Measurements from ENCODE around the gene RAI2.

RAI2 gene

DNA sequence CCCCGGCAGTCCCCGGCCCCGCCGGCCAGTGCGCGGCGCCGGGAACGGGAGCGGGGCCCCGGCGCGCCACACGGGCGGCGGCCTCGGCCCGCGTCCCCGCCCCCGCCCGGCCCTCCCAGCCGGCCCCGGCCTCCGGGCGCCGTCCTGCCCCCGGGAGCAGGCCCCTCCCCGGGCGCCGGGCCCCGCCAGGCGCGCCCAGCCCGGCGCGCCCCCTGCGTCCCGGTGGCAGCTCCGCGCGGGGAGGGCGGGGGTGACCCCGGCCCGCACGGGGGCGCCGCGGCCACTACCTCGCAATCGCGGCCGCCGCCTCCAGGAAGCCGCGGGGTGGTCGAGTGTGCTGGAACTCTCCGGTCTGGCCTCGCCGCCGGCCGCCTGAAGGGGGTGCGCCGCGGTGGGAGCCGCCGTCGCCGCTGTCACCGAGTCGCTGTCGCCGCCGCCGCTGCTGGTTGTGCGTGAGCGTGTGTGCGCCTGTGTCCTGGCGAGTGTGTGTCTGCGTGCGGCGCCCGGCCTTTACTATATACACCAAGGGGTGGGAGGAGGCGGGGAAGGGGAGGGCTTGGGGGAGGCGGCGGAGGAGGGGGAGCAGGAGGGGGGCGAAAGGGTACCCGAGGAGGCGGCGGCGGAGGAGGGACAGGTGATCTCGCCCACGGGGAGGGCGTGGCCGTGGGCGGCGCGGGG lies at the start of gene RAI2:
RAI2 (minus strand) TSS at position 488 of the 678 bp plus-strand sequence. CDS start 59,288 bp downstream, outside the sequence.
- H3K4me3 ChIP-seq (ENCODE audit: low read depth, low read length) = peak within 1 kb of the TSS; percentile 41

DNA sequence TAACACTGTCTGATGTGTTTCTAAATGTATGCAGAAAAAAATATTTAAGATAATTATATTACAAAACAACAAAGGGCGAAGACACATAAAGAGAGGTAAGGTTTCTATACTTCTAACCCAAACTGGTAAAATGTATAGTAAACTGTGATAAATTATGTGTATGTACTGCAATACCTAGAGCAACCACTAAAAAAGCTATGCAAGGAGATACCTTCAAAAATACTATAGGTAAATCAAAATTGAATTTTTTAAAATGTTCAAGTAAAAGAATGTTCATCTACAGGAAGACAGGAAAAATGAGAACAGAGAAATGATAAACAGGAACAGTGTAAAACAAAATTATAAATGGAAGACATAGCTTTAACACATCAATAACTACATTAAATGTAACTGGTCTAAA lies 27.3 kb upstream of the RAI2 start:
- H3K4me3 ChIP-seq (ENCODE audit: low read depth, low read length) = no peak overlapping the region
- DNase-seq (ENCODE audit: low read depth) = no peak

More for the DNA sequence above, at the start of gene RAI2:
- DNase-seq (ENCODE audit: low read depth) = no peak

DNA sequence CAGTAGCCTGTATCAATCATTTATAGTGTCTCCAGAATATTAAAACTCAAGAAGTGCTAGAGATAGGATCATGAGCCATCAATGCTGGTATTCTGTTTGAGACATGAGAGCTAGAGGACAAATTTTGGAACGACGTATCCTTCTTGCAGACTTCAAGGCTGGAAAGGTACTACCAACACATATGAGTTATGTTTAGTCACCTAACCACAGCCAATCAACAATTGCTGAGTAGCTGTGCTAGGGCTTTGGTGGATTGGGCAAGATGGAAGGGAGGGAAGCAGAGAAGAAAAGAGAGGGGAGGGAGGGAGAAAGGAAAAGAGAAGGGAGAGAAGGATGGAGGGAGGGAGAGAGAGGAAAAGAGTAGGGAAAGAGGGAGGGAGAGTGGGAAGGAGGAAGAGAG lies 21.6 kb upstream of the RAI2 start:
- DNase-seq (ENCODE audit: low read depth) = no peak
- H3K4me3 ChIP-seq (ENCODE audit: low read depth, low read length) = no peak overlapping the region

DNA sequence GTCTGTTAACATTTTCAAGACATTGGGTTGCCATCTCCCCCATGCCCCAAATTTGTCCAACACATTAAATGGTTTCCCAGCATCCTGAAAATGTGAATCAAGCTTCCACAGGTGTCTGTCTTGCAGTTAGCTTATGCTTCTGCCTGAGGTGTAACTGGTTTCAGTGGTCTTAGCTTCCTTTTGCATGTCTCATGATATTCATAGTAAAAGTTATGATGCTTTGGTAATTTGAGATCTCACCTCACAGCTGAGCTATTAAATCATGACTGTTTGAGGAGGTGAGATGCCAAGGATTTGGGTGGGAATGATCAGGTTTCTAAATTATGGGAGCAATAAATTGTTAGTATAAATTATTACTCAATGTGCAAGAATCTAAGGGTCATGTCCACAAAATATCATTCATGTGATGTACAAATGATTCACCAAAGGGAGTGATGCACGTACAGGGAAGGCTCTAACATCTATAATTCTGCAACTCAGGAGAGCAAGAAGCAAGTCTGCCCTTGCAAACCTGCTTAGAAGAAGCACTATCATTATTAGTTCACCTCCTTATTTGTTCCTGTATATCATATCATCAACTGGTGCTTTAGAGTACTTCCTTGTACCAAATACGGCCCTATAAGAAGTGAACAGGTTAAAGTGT lies 17.1 kb upstream of the RAI2 start:
- H3K4me3 ChIP-seq (ENCODE audit: low read depth, low read length) = no peak overlapping the region
- DNase-seq (ENCODE audit: low read depth) = no peak

DNA sequence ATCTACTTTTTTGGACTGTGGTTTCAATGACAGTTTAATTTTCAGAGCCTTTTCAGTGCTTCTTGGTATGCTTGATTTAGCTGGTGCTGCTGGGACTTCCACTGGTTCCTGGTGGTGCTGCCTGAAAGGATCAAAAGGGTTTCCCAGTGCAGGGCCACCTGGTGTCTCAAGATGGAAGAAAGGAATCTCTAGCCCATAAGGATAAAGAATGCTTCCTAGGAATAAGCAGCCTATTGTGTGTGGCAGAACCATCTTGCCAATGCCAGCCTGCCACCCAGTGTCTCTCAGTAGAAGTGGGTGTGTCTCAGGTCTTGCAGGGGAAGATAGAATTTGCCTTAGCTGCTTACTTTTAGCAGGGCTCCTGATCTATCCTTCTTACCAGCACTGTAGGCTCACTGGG lies 15.0 kb upstream of the RAI2 start:
- DNase-seq (ENCODE audit: low read depth) = no peak
- H3K4me3 ChIP-seq (ENCODE audit: low read depth, low read length) = no peak overlapping the region

DNA sequence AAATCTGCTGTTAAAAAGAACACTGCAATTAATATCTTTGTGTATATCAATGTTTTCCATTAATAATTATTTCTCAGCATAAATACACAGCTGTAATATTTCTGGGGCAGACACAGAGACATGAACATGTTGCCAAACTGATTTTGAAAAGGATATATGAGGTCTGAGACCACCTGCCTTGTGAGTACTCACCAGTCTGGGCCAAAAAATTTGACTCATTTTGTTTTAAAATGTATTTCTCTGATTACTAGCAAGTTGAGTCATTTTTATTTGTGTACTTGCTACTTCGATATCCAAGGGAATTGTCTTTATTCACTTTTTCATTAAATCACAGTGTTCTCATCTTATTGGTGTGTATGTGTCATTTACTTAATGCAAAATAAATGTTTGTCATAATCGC lies 8.5 kb upstream of the RAI2 start:
- H3K4me3 ChIP-seq (ENCODE audit: low read depth, low read length) = no peak overlapping the region
- no peak for DNase-seq (ENCODE audit: low read depth)

DNA sequence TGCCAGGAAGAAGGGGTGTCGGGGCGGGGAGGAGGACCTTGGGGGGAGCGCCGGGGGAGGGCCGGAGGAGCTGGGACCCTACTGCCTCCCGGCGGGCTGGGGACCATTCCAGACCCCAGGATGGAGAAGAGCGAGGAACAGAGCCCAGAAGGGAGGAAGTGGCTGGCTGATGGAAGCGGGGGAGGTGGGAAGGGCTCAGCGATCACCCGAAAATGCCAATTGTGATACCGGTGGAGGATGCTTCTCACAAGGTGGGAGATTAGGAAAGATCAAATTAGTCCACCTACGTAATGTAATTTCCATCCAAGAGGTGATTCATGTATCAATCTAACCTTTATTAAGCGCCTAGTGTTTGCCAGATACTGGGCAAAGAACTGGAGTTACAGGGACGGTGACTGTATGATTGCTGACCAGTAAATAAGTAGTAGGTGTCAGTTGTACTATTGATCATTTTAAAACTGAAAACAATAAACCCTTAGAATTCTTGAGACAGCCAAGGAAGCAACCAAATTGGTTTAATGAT lies 452 bp upstream of the RAI2 start:
- no peak for DNase-seq (ENCODE audit: low read depth)
- no peak overlapping the region for H3K4me3 ChIP-seq (ENCODE audit: low read depth, low read length)

DNA sequence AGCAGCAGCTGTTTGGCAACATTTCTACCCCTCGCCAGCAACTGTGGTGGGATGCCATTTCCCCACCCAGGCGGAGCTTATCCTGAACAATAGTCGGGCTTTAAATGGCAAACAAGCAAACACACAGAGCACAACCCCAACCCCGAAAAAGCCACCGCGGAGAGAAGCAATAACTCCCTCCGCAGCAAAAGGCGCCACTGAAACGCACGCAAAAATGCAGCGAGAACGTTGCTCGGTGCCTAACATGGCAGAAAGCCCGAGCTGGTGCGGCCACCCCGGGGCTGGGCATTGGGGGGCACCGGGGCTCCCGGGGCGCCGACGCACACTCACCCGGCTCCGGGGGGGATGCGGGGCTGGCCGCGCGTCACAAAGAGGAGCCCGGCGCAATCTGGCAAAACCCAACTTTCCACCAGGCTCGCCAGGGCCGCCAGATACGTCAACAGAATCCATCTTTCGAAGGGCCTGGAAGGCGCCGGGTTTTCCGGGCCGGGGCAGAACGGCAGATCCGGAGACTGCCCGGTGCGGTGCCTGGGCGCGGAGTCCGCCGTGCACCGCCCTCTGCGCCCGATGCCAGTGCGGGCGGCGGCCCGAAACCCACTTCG lies 818 bp downstream of the RAI2 start:
- H3K4me3 ChIP-seq (ENCODE audit: low read depth, low read length) = peak overlapping the region; percentile 41
- DNase-seq (ENCODE audit: low read depth) = no peak

DNA sequence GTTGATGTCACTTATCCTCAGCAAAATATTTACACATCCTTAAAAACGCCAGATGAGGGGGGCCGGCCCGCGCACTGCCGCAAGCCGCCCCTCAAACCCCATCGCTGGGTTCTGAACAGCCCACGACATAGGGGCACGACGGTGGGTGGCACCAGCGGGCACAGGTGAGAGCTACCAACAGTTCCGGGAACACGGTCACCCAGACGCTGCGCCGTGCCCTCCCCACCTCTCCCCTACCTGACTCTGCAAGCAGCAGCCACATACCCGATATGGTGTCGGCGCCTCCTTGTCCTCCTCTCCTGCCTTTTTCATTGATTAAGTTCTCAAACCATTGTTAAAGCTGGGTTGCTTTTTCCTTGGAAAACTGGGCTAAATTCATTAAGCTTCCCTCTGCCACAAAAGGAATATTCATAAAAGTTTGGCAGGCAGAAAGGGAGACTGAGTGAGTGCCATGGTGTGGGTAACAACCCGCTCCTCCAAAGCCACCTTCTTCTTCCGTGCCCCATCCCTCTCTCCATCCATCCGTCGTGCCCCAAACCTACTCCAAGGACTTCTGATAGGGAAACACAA lies 1.4 kb downstream of the RAI2 start:
- peak overlapping the region; percentile 41 for H3K4me3 ChIP-seq (ENCODE audit: low read depth, low read length)
- no peak for DNase-seq (ENCODE audit: low read depth)

DNA sequence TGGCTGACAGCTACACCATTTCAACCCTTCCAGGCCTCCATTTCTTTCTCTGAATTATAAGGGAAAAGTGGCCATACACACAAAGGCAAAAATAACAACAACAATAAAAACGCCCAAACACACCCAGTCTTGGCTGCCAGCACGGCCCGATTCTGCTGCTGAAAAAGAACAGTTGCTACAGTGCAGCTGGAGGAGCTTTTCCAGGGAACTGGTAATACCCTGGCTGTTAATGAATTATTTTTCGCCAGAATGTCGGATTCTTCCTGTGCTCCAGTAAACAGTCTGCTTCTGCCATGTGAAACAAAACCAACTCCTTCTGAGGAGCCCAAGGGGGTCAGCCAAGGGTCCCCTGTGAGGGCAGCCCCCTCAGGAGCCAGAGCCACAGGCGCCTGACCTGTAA lies 6.6 kb downstream of the RAI2 start:
- DNase-seq (ENCODE audit: low read depth) = no peak
- no peak overlapping the region for H3K4me3 ChIP-seq (ENCODE audit: low read depth, low read length)

DNA sequence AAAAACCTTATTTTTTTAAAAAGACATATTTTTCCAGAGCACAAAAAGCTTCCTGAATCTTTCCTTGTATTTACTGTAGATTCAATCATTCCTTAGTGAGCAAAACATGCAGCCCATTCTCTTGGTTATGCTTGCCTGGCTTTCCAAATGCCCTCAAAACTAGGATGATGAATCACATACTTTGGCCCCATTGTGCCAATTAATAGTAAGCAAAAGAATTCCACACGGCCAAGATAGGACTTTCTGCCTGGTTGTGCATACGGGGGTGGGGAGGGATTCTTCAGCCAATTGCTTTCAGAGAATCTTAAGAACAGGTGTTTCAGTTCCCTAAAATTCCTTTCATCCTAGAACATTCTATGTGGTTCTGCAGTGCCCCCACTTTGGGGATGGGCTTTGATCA lies 7.0 kb downstream of the RAI2 start:
- no peak overlapping the region for H3K4me3 ChIP-seq (ENCODE audit: low read depth, low read length)
- no peak for DNase-seq (ENCODE audit: low read depth)

DNA sequence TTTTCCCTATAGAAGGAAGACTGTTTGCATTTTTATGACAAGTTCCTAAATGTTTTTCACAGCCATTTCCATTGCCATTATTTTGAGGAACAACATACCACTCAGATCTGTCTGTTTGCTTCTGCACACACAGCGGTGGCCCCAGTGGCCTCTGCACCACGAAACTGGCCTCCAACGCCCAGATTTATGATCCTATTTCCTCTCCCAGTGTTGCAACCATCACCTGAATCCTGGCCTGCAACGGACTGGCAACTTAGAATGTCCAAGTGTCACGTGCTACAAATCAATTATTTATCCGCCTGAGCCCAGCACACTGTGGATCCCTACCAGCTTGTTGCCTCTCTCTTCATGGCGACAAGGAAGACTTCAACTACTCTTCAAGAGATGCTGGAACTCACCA lies 9.2 kb downstream of the RAI2 start:
- H3K4me3 ChIP-seq (ENCODE audit: low read depth, low read length) = no peak overlapping the region
- DNase-seq (ENCODE audit: low read depth) = no peak

DNA sequence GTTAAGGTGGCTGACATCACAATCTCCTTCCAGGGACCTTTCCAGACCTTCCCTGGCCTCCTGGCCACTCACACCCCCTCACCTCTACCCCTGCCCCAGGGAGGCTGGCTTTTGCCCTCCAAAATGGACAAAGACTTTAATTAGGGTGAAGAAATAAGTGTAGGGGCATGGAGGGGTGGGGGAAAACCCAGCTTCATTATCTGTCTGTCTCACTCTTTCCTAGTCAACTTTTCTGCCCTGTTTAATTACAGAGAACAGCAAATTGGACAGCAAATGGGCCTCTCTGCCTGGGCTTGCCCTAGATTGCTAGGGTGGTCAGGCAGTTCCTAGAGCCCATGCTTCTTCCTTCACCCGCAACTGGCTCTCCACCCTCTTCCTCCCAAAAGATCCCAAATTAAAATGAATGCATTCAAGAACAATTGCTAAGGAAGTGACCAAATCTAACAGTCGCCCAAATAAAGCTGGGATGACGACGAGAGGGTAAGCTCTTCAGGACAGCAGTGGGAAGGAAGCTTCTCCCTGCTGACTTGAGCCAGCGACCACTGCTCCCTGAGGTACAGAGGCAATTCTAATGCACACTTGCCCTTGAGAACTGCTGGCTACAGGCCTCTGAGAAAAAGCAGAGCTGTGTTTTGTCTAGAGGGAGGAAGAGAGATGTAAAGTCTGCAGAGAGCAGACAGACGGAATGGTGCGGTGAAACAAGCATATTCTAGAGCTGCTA lies 12.4 kb downstream of the RAI2 start:
- H3K4me3 ChIP-seq (ENCODE audit: low read depth, low read length) = no peak overlapping the region
- DNase-seq (ENCODE audit: low read depth) = no peak

DNA sequence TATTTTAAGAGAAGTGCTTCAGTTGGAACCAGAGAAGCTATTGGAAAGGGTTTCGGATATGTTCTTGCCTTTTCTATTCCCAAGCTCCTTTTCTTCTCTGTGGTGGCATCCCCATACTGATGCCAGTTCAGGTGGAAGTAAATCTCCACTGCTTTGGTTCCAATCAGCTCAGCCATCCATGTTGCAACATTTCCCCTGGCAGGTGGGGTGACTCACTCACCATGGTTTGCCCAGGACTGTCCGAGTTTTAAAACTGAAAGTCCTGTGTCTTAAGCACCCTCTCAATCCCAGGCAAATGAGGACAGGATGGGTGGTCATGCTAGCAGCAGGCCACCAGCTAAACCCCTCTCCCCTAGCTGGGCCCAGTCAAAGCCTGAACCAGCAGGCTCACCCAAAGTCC lies 15.1 kb downstream of the RAI2 start:
- no peak for DNase-seq (ENCODE audit: low read depth)
- H3K4me3 ChIP-seq (ENCODE audit: low read depth, low read length) = no peak overlapping the region

DNA sequence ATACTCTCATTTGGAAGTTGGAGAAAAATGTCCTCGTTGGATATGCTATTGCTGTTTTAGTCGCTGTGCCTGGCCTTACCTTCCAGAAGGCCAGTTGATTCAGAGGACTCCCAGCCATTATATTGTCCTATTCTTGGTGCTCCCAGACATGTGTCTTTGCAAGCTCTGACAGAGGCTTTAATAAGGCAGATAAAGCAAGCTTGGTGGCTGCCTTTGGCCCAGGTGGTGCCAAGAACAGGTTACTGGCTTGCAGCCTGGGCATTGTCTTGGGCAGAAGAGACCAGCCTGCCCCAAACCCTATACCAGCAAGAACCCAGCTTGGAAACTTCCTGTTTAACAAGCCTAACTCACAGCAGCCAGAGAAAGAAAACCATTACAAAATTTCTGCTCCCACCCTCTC lies 16.9 kb downstream of the RAI2 start:
- H3K4me3 ChIP-seq (ENCODE audit: low read depth, low read length) = no peak overlapping the region
- no peak for DNase-seq (ENCODE audit: low read depth)

DNA sequence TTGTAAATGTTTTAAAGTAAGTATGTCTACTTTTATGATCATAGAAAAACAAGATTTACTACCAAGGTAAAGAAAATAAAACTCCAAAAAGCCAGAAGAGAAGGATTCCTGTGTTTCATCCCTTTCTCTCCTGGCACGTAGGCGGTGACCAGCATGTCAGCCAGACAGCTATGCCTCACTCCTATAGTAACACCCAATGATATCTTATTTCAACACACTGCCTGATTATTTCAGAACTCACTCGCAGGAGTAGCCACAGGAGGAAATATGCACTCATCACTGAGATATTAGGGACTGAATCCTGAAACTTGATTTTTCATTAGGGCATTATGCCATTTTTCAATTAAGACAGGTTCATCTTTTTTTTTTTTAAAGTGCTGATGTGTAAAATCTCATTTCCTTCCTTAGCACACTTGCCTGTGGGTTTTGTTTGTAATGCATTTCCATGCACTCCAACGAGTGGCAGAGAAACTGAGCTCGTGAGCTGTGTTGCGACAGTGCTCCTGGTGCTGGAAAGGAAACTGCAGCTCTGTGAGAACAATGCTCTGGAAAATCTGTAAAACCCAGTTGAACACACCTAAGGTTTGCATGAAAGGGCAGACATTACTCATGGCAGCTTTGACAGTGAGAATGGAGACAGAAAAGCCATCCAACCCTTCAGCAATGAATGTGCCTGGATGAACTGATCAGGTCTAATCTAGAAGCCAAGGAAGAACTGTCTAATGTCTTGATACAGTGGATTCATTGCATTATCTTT lies 18.2 kb downstream of the RAI2 start:
- H3K4me3 ChIP-seq (ENCODE audit: low read depth, low read length) = no peak overlapping the region
- DNase-seq (ENCODE audit: low read depth) = no peak

DNA sequence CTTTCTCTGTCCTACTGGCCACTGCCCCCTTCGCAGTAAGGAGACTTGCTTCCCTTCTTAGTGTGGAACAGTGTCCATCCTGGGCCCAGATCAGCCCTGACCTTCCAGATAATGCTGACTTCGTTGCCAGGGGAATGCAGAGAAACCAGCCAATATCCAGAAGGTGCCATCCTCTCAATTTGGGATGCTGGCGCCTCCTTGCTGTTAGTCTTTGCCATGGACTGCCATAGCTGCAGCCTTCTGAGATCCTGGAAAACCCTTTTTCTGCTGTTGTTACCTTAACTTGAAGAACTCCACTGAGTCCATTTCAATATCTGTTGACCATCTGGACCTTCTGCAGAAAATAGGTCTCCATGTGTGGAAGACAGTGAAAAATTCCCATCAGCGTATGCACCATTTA lies 21.8 kb downstream of the RAI2 start:
- no peak overlapping the region for H3K4me3 ChIP-seq (ENCODE audit: low read depth, low read length)
- DNase-seq (ENCODE audit: low read depth) = no peak

DNA sequence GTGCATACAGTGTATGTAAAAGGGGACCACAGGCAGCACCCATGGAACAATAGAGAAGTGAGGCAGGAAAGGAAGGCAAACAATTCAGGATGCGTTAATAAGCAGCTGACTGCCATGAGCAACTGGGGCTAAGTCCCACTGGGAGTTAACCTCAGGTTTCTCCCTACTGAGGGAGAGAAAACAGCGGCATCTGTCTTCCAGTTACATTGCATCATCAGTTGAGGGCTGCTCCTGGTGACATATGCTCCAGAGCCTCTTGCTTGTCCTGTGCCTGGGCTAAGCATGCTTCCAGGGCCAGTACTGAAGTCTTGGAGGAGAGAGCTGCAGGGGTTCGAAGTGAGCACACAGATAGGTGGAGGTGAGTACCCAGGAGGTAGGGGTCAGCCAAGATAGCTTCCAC lies 24.3 kb downstream of the RAI2 start:
- no peak for DNase-seq (ENCODE audit: low read depth)
- no peak overlapping the region for H3K4me3 ChIP-seq (ENCODE audit: low read depth, low read length)

DNA sequence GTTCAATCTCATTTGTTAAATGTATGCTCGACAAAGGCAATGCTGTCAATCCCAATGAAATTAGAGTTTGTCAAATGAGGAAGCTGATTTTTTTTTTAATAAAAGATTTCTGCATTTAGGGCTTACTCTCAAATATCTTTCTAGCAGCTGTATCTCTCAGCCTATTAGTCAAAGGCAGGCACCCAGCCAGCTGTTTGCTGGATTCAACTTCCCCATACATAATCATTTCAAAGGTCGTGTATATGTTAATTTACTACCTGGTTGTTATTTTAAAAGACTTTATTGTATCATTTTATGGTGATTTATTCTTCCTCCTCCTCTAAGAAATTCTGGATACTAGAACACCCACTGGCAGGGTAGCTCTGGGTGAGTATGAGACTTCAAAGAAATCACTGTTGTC lies 27.1 kb downstream of the RAI2 start:
- no peak for DNase-seq (ENCODE audit: low read depth)
- no peak overlapping the region for H3K4me3 ChIP-seq (ENCODE audit: low read depth, low read length)
